ENCODE measurements around the gene SCAPER.

SCAPER gene

DNA sequence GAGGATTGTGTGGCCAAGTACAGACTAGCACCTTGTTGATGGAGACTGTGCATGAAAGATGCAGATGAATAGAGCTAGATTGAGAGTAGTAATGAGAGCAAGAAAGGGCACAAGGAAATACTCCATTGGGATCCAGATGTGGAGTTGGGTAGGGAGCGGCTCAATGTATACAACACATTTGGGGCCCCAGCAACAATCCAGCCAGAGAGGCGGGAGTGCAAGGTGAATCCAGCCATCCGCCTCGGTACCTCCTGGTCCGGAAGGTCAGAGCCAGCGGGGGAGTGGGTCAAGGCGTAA lies 559.6 kb downstream of the SCAPER start:
- TF ChIP-seq, protein P1, sequence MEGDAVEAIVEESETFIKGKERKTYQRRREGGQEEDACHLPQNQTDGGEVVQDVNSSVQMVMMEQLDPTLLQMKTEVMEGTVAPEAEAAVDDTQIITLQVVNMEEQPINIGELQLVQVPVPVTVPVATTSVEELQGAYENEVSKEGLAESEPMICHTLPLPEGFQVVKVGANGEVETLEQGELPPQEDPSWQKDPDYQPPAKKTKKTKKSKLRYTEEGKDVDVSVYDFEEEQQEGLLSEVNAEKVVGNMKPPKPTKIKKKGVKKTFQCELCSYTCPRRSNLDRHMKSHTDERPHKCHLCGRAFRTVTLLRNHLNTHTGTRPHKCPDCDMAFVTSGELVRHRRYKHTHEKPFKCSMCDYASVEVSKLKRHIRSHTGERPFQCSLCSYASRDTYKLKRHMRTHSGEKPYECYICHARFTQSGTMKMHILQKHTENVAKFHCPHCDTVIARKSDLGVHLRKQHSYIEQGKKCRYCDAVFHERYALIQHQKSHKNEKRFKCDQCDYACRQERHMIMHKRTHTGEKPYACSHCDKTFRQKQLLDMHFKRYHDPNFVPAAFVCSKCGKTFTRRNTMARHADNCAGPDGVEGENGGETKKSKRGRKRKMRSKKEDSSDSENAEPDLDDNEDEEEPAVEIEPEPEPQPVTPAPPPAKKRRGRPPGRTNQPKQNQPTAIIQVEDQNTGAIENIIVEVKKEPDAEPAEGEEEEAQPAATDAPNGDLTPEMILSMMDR (IDR thresholded peaks at IDR 0.05; ENCODE audit: low read length, missing control alignments), result no peak
- H3K4me3 ChIP-seq (replicated peaks; ENCODE audit: low read depth, low read length), result no peak overlapping the region
- no peak for DNase-seq (ENCODE audit: low read depth)

DNA sequence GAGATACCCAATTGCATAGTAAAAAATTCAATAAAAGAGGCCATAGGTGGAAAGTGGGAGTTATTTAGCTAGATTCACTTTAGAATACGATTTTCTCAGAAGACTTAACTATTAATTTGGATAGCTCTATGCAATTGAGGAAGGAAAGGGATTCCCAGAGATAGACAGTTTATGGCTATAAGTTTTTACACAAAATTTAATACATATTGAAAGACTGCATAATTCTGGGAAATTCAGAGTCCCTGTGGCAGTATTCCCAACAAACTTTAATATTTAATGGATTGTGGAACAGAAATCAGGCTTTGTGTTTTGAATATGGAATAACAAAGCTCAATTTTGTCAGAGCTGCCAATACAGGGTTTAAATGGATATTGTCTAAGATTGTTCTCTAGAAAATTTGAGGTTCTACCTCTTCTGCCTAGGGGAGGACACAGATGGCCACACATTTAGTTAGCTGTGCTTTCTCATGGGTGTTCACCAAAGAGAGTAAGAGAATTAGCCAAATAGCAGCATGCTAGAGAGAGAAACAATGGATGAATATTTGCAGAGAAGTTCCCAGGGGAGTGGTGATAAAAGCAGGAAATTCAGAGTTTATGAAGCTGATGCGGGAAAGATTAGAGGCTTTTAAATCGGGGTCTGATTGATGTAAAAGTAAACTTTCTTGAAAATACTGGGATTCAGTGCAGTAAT lies 560.1 kb downstream of the SCAPER start:
- TF ChIP-seq, protein P1 (IDR thresholded peaks at IDR 0.05; ENCODE audit: low read length, missing control alignments), result no peak
- no peak overlapping the region for H3K4me3 ChIP-seq (replicated peaks; ENCODE audit: low read depth, low read length)
- no peak for DNase-seq (ENCODE audit: low read depth)

DNA sequence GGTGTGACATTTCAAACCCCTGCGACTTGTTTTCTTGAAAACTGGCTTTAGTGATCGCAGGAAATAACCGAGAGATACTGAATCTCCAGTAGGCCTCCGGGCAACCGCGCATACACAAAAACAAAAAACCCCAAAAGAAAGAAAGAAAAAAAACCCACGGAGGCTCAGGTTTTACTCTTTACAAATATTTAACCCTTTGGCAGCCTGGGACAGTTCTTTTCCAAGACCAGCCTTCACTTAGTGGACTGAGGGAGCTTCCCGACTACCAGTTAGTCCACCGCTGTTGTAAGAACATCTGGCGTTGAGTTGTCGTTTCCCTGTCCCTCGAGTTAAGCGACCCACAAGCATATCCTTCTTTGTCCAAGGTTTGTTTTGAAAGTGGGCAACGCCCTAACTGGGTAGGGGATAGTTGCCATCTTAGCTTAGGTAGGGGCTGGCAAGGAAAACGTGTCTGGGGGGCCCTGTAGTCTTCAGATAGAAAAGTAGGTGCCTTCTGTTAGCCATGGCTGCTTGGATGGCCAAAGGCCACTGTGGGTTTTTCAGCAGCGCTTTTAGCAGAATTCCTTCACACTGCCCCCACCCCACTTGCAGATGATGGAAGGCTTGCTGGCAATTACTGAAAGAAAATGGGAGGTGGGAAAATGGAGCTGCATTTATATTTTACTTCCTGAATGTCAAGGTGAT lies 561.7 kb downstream of the SCAPER start:
- no peak overlapping the region for H3K4me3 ChIP-seq (replicated peaks; ENCODE audit: low read depth, low read length)
- no peak for DNase-seq (ENCODE audit: low read depth)
- TF ChIP-seq, protein P1 (IDR thresholded peaks at IDR 0.05; ENCODE audit: low read length, missing control alignments), result no peak

DNA sequence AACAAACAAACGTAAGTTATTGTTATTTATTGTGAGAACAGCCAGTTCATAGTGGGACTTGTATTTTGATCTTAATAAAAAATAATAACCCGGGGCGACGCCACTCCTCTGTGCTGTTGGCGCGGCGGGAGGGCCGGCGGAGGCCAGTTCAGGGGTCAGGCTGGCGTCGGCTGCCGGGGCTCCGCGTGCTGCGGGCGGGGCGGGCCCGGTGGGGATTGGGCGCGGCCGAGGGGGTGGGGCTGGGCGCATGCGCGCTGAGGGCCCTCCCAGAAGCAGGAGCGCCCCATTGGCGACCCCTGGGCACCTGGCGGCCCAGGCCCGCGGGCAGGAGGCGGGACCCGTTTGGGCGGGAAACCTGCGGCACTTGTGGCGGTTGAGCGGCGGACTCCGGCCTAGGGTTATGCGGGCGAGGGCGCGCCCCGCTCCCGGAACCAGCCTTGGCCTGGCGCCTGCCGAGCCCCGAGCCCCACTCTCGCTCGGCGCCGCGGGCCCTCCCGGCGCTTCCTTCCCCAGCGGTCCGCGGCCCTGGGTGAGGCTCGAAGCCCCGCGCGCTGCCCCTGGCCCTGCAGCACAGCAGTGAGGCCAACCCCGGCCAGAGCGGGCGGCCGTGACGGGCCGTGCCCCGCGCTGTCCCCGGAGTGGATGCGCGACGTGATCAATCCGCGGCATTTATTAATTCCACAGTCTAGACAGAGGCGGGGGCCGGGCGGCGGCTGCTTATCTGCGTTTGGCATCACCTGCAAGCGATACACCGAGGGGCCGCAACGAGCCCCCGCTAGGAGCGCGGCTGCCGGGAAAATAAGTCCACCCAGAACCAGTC lies 562.5 kb downstream of the SCAPER start:
- no peak for DNase-seq (ENCODE audit: low read depth)
- TF ChIP-seq, protein P1 (IDR thresholded peaks at IDR 0.05; ENCODE audit: low read length, missing control alignments), result no peak
- H3K4me3 ChIP-seq (replicated peaks; ENCODE audit: low read depth, low read length), result no peak overlapping the region

DNA sequence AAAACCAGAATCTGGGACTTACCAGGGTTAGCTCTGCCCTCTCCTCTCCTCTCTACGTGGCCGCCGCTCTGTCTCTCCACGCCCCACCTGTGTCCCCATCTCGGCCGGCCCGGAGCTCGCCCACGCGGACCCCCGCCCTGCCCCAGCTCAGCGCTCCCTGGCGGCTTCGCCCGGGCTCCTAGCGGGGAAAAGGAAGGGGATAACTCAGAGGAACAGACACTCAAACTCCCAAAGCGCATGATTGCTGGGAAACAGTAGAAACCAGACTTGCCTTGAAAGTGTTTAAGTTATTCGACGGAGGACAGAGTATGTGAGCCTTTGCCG lies 563.1 kb downstream of the SCAPER start:
- H3K4me3 ChIP-seq (replicated peaks; ENCODE audit: low read depth, low read length), result no peak overlapping the region

DNA sequence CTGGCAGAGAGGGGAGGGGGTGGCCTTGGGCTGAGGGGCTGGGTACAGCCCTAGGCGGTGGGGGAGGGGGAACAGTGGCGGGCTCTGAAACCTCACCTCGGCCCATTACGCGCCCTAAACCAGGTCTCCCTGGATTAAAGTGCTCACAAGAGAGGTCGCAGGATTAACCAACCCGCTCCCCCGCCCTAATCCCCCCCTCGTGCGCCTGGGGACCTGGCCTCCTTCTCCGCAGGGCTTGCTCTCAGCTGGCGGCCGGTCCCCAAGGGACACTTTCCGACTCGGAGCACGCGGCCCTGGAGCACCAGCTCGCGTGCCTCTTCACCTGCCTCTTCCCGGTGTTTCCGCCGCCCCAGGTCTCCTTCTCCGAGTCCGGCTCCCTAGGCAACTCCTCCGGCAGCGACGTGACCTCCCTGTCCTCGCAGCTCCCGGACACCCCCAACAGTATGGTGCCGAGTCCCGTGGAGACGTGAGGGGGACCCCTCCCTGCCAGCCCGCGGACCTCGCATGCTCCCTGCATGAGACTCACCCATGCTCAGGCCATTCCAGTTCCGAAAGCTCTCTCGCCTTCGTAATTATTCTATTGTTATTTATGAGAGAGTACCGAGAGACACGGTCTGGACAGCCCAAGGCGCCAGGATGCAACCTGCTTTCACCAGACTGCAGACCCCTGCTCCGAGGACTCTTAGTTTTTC lies 563.6 kb downstream of the SCAPER start:
- DNase-seq (ENCODE audit: low read depth), result no peak
- no peak overlapping the region for H3K4me3 ChIP-seq (replicated peaks; ENCODE audit: low read depth, low read length)
- TF ChIP-seq, protein P1 (IDR thresholded peaks at IDR 0.05; ENCODE audit: low read length, missing control alignments), result no peak

More for the DNA sequence above, 563.1 kb downstream of the SCAPER start:
- TF ChIP-seq, protein P1 (IDR thresholded peaks at IDR 0.05; ENCODE audit: low read length, missing control alignments), result no peak
- DNase-seq (ENCODE audit: low read depth), result no peak

All from fibroblast of pulmonary artery (primary cell).